SJCRH30 (cell line): ENCODE results near the gene RPTOR. TPM values are rescaled to one million over a fixed set of nuclear protein-coding genes. Genes with fewer than 3 reads are reported as not detected.

Experiments used
- DNase-seq, 2 experiments: peaks; one replicate each; pipeline ENCODE4 v3.0.0-alpha.2; 2015 to 2020
- H3K27ac ChIP-seq: fragments of 250-450 bp; sonication (Bioruptor Pico); 2 replicates; pipeline ENCODE4 v1.5.1; 2020; ENCODE audit warnings: mild to moderate bottlenecking, moderate library complexity
- H3K27me3 ChIP-seq: fragments of 250-450 bp; sonication (Bioruptor Pico); 2 replicates; pipeline ENCODE4 v1.5.1; 2020; ENCODE audit warnings: mild to moderate bottlenecking, moderate library complexity
- H3K36me3 ChIP-seq: fragments of 250-450 bp; sonication (Bioruptor Pico); 2 replicates; pipeline ENCODE4 v1.5.1; 2020; ENCODE audit warnings: mild to moderate bottlenecking, moderate library complexity
- H3K4me1 ChIP-seq: fragments of 250-450 bp; sonication (Bioruptor Pico); 2 replicates; pipeline ENCODE4 v1.5.1; 2020; ENCODE audit warnings: mild to moderate bottlenecking, moderate library complexity
- H3K4me3 ChIP-seq: fragments of 250-450 bp; sonication (Bioruptor Pico); 2 replicates; pipeline ENCODE4 v1.5.1; 2020; ENCODE audit warnings: mild to moderate bottlenecking, moderate library complexity
- H3K9me3 ChIP-seq: fragments of 250-450 bp; sonication (Bioruptor Pico); replicated peaks from 2 replicates; pipeline ENCODE4 v1.5.1; 2020; ENCODE audit warnings: mild to moderate bottlenecking, moderate library complexity
- total RNA-seq: library from RNA; depleted of rRNA; stranded (reverse); fragments of >200 nt; shearing (Covaris generic); gene quantifications from 2 replicates; pipeline ENCODE4 v1.2.3, GENCODE V29; 2014

Gene RPTOR
- total RNA-seq, 1 experiment from 2014 or later = 43.6 TPM

GRCh38 chr17:80943346-80944145 is 398.9 kb downstream of the RPTOR start:
- no peaks in the 10 kb centered on the region for H3K27me3 ChIP-seq
- peaks cover 3% of the 10 kb centered on the region; the same call in 1 of the 2 replicates for H3K9me3 ChIP-seq
- no peak overlapping the region for H3K27ac ChIP-seq
- H3K4me3 ChIP-seq = no peak overlapping the region
- peaks cover 8% of the 10 kb centered on the region; the same call in 1 of the 2 replicates for H3K4me1 ChIP-seq
- H3K36me3 ChIP-seq = peaks cover 37% of the 10 kb centered on the region
- DNase-seq = no peak

GRCh38 chr17:80944326-80944725 is 399.7 kb downstream of the RPTOR start:
- H3K4me1 ChIP-seq = peaks cover under 1% of the 10 kb centered on the region; the same call in 1 of the 2 replicates
- no peak for DNase-seq
- peaks cover 37% of the 10 kb centered on the region for H3K36me3 ChIP-seq
- no peak overlapping the region for H3K4me3 ChIP-seq
- H3K9me3 ChIP-seq = peaks cover 3% of the 10 kb centered on the region; the same call in 1 of the 2 replicates
- H3K27me3 ChIP-seq = no peaks in the 10 kb centered on the region
- no peak overlapping the region for H3K27ac ChIP-seq

GRCh38 chr17:80945736-80946135 is 401.1 kb downstream of the RPTOR start:
- Histone ChIP-seq H3K4me3 (no peak overlapping the region), H3K27me3 (no peaks in the 10 kb centered on the region), H3K36me3 (peaks cover 37% of the 10 kb centered on the region), H3K4me1 (no peaks in the 10 kb centered on the region), H3K27ac (no peak overlapping the region), H3K9me3 (peaks cover 3% of the 10 kb centered on the region; the same call in 1 of the 2 replicates)
- no peak for DNase-seq

- Histone ChIP-seq H3K9me3 (peaks cover 3% of the 10 kb centered on the region; the same call in 1 of the 2 replicates), H3K36me3 (peaks cover 37% of the 10 kb centered on the region), H3K27me3 (no peaks in the 10 kb centered on the region), H3K27ac (no peak overlapping the region), H3K4me3 (no peak overlapping the region), H3K4me1 (no peaks in the 10 kb centered on the region)
- no peak for DNase-seq
Observed at GRCh38 chr17:80946449-80946848, 401.8 kb downstream of the RPTOR start.

- Histone ChIP-seq H3K27ac (no peak overlapping the region), H3K36me3 (peaks cover 37% of the 10 kb centered on the region), H3K4me1 (no peaks in the 10 kb centered on the region), H3K4me3 (no peak overlapping the region), H3K27me3 (no peaks in the 10 kb centered on the region), H3K9me3 (peaks cover 3% of the 10 kb centered on the region; the same call in 1 of the 2 replicates)
- no peak for DNase-seq
Observed at GRCh38 chr17:80947200-80947940, 402.7 kb downstream of the RPTOR start.

- H3K27ac ChIP-seq = no peak overlapping the region
- no peaks in the 10 kb centered on the region for H3K4me1 ChIP-seq
- no peak overlapping the region for H3K4me3 ChIP-seq
- no peak for DNase-seq
- H3K27me3 ChIP-seq = no peaks in the 10 kb centered on the region
- H3K9me3 ChIP-seq = peaks cover 3% of the 10 kb centered on the region; the same call in 1 of the 2 replicates
- H3K36me3 ChIP-seq = peaks cover 37% of the 10 kb centered on the region
Observed at GRCh38 chr17:80948019-80948975, 403.7 kb downstream of the RPTOR start.

- Histone ChIP-seq H3K27ac (no peak overlapping the region), H3K27me3 (no peaks in the 10 kb centered on the region), H3K4me3 (no peak overlapping the region), H3K4me1 (no peaks in the 10 kb centered on the region), H3K36me3 (peaks cover 34% of the 10 kb centered on the region), H3K9me3 (peaks cover 3% of the 10 kb centered on the region; the same call in 1 of the 2 replicates)
- peak; percentile 53 to 56 for DNase-seq
Observed at GRCh38 chr17:80948976-80949450, 404.4 kb downstream of the RPTOR start.

GRCh38 chr17:80949451-80950421 is 405.1 kb downstream of the RPTOR start:
- peaks cover 3% of the 10 kb centered on the region; the same call in 1 of the 2 replicates for H3K9me3 ChIP-seq
- DNase-seq = no peak
- peaks cover 28% of the 10 kb centered on the region for H3K36me3 ChIP-seq
- no peaks in the 10 kb centered on the region for H3K4me1 ChIP-seq
- no peak overlapping the region for H3K4me3 ChIP-seq
- H3K27me3 ChIP-seq = no peaks in the 10 kb centered on the region
- H3K27ac ChIP-seq = no peak overlapping the region

GRCh38 chr17:80950466-80951120 is 406.0 kb downstream of the RPTOR start:
- H3K4me3 ChIP-seq = no peak overlapping the region
- no peaks in the 10 kb centered on the region for H3K27me3 ChIP-seq
- peaks cover 24% of the 10 kb centered on the region for H3K36me3 ChIP-seq
- H3K9me3 ChIP-seq = peaks cover 3% of the 10 kb centered on the region; the same call in 1 of the 2 replicates
- no peak overlapping the region for H3K27ac ChIP-seq
- DNase-seq = no peak
- H3K4me1 ChIP-seq = no peaks in the 10 kb centered on the region

- H3K4me3 ChIP-seq = no peak overlapping the region
- peaks cover 2% of the 10 kb centered on the region; the same call in 1 of the 2 replicates for H3K9me3 ChIP-seq
- H3K4me1 ChIP-seq = no peaks in the 10 kb centered on the region
- H3K27ac ChIP-seq = no peak overlapping the region
- no peak for DNase-seq
- no peaks in the 10 kb centered on the region for H3K27me3 ChIP-seq
- peaks cover 16% of the 10 kb centered on the region for H3K36me3 ChIP-seq
Observed at GRCh38 chr17:80951121-80952090, 406.8 kb downstream of the RPTOR start.

- no peaks in the 10 kb centered on the region for H3K9me3 ChIP-seq
- H3K27me3 ChIP-seq = no peaks in the 10 kb centered on the region
- H3K4me1 ChIP-seq = no peaks in the 10 kb centered on the region
- no peak overlapping the region for H3K4me3 ChIP-seq
- H3K27ac ChIP-seq = no peak overlapping the region
- DNase-seq = no peak
- peaks cover 7% of the 10 kb centered on the region for H3K36me3 ChIP-seq
Observed at GRCh38 chr17:80952291-80952690, 407.7 kb downstream of the RPTOR start.
